Body of pancreas (tissue), 4 donors: ENCODE measurements around the gene TPO. TPM values are rescaled to one million over a fixed set of nuclear protein-coding genes. Genes with fewer than 3 reads are reported as not detected.

Experiments used
- ATAC-seq: fragments of 150-250 bp; one replicate; pipeline ENCODE4 v1.9.1; 2016
- DNase-seq, 4 donors: peaks; one replicate each; pipeline ENCODE4 v3.0.0-alpha.2; 2019
- H3K27ac ChIP-seq, 4 donors: fragments of 200-600 bp; sonication (generic); 1 replicate in 3 of 4; 2 replicates in 1 of 4; pipeline versions ENCODE4 v1.5.1 to v1.6.1; 2016 to 2019; ENCODE audit warnings: mild to moderate bottlenecking in 1 of 4, mixed read lengths in 1 of 4, moderate library complexity in 1 of 4
- H3K27me3 ChIP-seq, 2 donors: fragments of 200-600 bp; sonication (generic); one replicate each; pipeline ENCODE4 v1.6.0; 2016; ENCODE audit warnings: mild to moderate bottlenecking in 1 of 2
- H3K36me3 ChIP-seq, 2 donors: fragments of 200-600 bp; sonication (generic); replicated peaks in 1 of 2; 2 replicates each; pipeline ENCODE4 v1.5.1; 2016; ENCODE audit warnings: low read depth in 2 of 2; ENCODE audit not compliant: insufficient read depth in 1 of 2
- H3K4me1 ChIP-seq: fragments of 200-600 bp; sonication (generic); one replicate; pipeline ENCODE4 v1.6.0; 2016
- H3K4me3 ChIP-seq, 2 donors: fragments of 200-600 bp; sonication (generic); 1 replicate in 1 of 2; 2 replicates in 1 of 2; pipeline ENCODE4 v1.5.1; 2016 to 2019
- H3K9me3 ChIP-seq, 3 donors: fragments of 200-600 bp; sonication (generic); 1 replicate in 2 of 3; 2 replicates in 1 of 3; pipeline ENCODE4 v1.5.1; 2016
- POLR2A ChIP-seq, 3 donors: fragments of 450-650 bp; IDR thresholded peaks; one replicate each; pipeline ENCODE4 v1.6.1; 2016; ENCODE audit warnings: antibody characterized with exemption in 3 of 3, mild to moderate bottlenecking in 2 of 3
- WGBS, 2 donors: methylation state at CpG; one replicate each; pipeline ENCODE4 v1.1.5; 2017; 5-methylcytosine and 5-hydroxymethylcytosine counted together
- intact Hi-C: fragments of 100-400 bp; cut with DNase I; formaldehyde crosslinking; loops from one replicate; pipeline ENCODE4 v1.15.1; 2023
- total RNA-seq, 2 donors: library from RNA; depleted of rRNA; stranded (reverse); fragments of >200 nt; gene quantifications; one replicate each; pipeline ENCODE4 v1.1.0, GENCODE V29; 2016
- TF ChIP-seq, protein P1 (sequence below), 7 experiments: fragments of 450-650 bp in 4 of 7; fragments of 200-600 bp in 3 of 7; sonication (generic) in 3 of 7; IDR thresholded peaks; one replicate each; pipeline ENCODE4 v1.5.1; 2016 to 2019; ENCODE audit warnings: antibody characterized with exemption in 7 of 7

The TPO gene
- total RNA-seq, 2 donors from 2014 or later, result 1.0 to 4.3 TPM

DNA sequence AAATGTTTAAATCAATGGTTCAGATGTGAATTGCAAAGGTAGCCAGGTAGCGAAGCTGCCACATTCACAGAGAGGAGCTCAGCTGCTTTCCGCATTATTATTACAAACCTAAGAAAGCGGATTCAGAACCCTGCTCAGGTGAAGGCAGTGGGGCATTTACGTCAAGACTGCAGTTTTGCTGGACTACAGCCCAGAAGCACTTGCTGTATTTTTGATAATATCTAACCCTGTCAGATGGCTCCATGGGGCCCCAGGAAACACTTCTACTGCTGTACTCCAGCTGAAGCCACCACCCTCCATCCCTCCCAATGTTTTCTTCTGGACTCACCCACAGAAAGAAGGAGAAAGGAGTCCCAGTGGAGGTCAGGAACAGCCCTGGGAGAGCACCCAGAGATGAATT is 96.9 kb downstream of the TPO start:
- no peak overlapping the region for H3K4me3 ChIP-seq
- WGBS, 2 donors, result 62 to 72% methylated on average over 4 of the region's 4 CpGs
- DNase-seq (no peak), ATAC-seq (no peak)
- intact Hi-C loops, result no loop called here
- no peak overlapping the region for H3K27ac ChIP-seq
- no peak for TF ChIP-seq POLR2A (IDR thresholded peaks at IDR 0.05)
- TF ChIP-seq, protein P1, sequence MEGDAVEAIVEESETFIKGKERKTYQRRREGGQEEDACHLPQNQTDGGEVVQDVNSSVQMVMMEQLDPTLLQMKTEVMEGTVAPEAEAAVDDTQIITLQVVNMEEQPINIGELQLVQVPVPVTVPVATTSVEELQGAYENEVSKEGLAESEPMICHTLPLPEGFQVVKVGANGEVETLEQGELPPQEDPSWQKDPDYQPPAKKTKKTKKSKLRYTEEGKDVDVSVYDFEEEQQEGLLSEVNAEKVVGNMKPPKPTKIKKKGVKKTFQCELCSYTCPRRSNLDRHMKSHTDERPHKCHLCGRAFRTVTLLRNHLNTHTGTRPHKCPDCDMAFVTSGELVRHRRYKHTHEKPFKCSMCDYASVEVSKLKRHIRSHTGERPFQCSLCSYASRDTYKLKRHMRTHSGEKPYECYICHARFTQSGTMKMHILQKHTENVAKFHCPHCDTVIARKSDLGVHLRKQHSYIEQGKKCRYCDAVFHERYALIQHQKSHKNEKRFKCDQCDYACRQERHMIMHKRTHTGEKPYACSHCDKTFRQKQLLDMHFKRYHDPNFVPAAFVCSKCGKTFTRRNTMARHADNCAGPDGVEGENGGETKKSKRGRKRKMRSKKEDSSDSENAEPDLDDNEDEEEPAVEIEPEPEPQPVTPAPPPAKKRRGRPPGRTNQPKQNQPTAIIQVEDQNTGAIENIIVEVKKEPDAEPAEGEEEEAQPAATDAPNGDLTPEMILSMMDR (IDR thresholded peaks at IDR 0.05), result no peak
- no peaks in the 10 kb centered on the region for H3K27me3 ChIP-seq
- no peaks in the 10 kb centered on the region for H3K4me1 ChIP-seq
- no peaks in the 10 kb centered on the region for H3K36me3 ChIP-seq
- no peaks in the 10 kb centered on the region for H3K9me3 ChIP-seq

DNA sequence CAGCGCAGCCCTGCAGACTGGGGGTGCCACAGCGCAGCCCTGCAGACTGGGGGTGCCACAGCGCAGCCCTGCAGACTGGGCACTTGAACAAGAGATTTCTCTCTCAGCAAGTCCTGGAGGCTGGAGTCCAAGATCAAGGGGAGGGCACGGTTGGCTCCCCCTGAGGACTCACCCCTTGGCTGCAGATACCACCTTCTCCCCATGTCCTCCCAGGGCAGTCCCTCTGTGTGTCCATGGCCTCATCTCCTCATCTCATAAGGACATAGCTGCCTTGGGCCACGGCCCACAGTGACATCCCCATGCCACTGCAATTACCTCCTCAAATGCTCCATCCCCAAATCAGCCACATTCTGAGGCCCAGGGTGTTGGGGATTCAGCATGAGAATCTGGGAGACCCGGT is 98.2 kb downstream of the TPO start:
- ATAC-seq, result no peak
- no peaks in the 10 kb centered on the region for H3K9me3 ChIP-seq
- WGBS, 2 donors, result 74 to 80% methylated on average over 2 to 3 of the region's 6 CpGs
- no peak for TF ChIP-seq POLR2A (IDR thresholded peaks at IDR 0.05)
- TF ChIP-seq, protein P1 (IDR thresholded peaks at IDR 0.05), result no peak
- H3K27me3 ChIP-seq, result no peaks in the 10 kb centered on the region
- intact Hi-C loops, result no loop called here
- H3K4me3 ChIP-seq, result no peak overlapping the region
- DNase-seq, result no peak
- no peak overlapping the region for H3K27ac ChIP-seq
- no peaks in the 10 kb centered on the region for H3K36me3 ChIP-seq
- no peaks in the 10 kb centered on the region for H3K4me1 ChIP-seq

- DNase-seq (no peak), ATAC-seq (no peak)
- Histone ChIP-seq H3K9me3 (no peaks in the 10 kb centered on the region), H3K27me3 (no peaks in the 10 kb centered on the region), H3K27ac (no peak overlapping the region), H3K4me3 (no peak overlapping the region), H3K36me3 (no peaks in the 10 kb centered on the region), H3K4me1 (no peaks in the 10 kb centered on the region)
- WGBS, 2 donors, result 85% methylated on average over 27 to 36 of the region's 36 CpGs
- TF ChIP-seq POLR2A (IDR thresholded peaks at IDR 0.05), result no peak
- TF ChIP-seq, protein P1 (IDR thresholded peaks at IDR 0.05), result no peak
- intact Hi-C loops, result no loop called here
These were observed 99.3 kb downstream of the TPO start for GRCh38 chr2:1512321-1513289.

DNA sequence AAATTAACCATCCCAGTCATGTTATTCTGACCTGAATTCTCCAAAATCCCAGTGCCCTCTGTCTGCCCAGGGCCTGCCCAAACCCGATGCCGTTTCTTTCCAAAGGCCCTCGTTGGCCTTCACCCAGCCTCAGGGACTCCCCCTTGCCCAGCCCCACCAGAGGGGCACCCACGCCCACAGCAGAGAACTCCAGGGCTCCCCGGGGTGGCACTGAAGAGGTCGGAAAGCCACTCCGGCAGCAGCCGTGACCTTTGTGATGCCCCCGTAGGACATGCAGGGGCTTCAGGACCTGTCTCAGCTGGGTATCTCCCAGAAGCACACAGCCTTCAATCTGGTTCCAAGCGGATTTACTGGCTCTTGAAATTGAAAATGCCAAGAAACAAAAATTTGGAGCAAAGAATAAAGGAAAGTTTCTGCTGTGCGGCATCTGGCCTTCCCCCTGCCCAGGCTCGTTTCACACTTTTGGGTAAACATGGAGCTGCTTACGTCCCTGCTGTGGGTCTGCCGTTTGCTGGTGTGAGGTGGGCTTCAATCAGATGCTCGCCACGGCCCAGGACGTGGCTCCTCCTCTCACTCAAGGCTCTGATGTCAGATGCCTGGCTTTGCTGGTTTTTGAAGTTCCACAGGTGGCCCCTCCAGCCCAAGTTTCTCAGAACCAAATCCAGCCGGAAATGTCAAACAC is 101.3 kb downstream of the TPO start:
- Histone ChIP-seq H3K27me3 (no peaks in the 10 kb centered on the region), H3K4me3 (no peak overlapping the region), H3K9me3 (no peaks in the 10 kb centered on the region), H3K4me1 (no peaks in the 10 kb centered on the region), H3K27ac (no peak overlapping the region), H3K36me3 (no peaks in the 10 kb centered on the region)
- ATAC-seq, result no peak
- no peak for DNase-seq
- intact Hi-C loops, result no loop called here
- no peak for TF ChIP-seq POLR2A (IDR thresholded peaks at IDR 0.05)
- TF ChIP-seq, protein P1 (IDR thresholded peaks at IDR 0.05), result no peak
- 72 to 76% methylated on average over 16 to 18 of the region's 18 CpGs for WGBS, 2 donors
